ENCODE data around the gene APEH.

DNA sequence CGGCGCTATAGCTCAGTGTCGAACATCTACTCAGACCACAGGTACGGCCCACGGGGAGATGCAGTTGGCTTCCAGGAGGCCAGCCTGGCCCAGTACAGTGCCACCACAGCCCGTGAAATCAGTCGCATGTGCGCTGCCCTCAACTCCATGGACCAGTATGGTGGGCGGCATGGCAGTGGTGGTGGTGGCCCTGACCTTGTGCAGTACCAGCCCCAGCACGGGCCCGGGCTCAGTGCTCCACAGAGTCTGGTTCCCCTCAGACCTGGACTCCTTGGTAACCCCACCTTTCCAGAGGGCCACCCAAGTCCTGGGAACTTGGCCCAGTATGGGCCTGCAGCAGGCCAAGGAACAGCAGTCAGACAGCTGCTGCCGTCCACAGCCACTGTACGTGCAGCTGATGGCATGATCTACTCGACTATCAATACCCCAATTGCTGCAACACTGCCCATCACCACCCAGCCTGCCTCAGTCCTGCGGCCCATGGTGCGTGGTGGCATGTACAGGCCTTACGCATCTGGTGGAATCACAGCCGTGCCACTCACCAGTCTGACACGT, 18.3 kb upstream of the APEH start:
- TF ChIP-seq POLR2A (IDR thresholded peaks at IDR 0.05), result no peak
- TF ChIP-seq, protein P1, sequence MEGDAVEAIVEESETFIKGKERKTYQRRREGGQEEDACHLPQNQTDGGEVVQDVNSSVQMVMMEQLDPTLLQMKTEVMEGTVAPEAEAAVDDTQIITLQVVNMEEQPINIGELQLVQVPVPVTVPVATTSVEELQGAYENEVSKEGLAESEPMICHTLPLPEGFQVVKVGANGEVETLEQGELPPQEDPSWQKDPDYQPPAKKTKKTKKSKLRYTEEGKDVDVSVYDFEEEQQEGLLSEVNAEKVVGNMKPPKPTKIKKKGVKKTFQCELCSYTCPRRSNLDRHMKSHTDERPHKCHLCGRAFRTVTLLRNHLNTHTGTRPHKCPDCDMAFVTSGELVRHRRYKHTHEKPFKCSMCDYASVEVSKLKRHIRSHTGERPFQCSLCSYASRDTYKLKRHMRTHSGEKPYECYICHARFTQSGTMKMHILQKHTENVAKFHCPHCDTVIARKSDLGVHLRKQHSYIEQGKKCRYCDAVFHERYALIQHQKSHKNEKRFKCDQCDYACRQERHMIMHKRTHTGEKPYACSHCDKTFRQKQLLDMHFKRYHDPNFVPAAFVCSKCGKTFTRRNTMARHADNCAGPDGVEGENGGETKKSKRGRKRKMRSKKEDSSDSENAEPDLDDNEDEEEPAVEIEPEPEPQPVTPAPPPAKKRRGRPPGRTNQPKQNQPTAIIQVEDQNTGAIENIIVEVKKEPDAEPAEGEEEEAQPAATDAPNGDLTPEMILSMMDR (IDR thresholded peaks at IDR 0.05), result no peak

All from testis (tissue), 2 donors.